Activated T-helper 2 cell treated with anti-CD3 and anti-CD28 coated beads, Interferon-gamma antibody, Interleukin-2, Interleukin-4, amounts not matched to agents 10 μg/mL and 5 μg/mL and 100 μg/mL, durations not matched to agents 14 hours and 24 hours and 36 hours (primary cell): ENCODE data around the gene BNIP2. TPM values are rescaled to one million over a fixed set of nuclear protein-coding genes. Genes with fewer than 3 reads are reported as not detected.

ENCODE experiments used
- DNase-seq: peaks from one replicate; pipeline ENCODE4 v3.0.0; 2021; ENCODE audit warnings: low spot score
- H3K27ac Mint-ChIP-seq: one replicate; pipeline ENCODE4 v1.8.0; 2021; ENCODE audit warnings: mixed read lengths
- H3K27me3 Mint-ChIP-seq: one replicate; pipeline ENCODE4 v1.8.0; 2021; ENCODE audit warnings: low read depth, mixed read lengths
- H3K36me3 Mint-ChIP-seq: one replicate; pipeline ENCODE4 v1.8.0; 2021; ENCODE audit warnings: low read depth, mixed read lengths
- H3K4me1 Mint-ChIP-seq: one replicate; pipeline ENCODE4 v1.8.0; 2021; ENCODE audit warnings: low read depth, mixed read lengths
- H3K4me3 Mint-ChIP-seq: one replicate; pipeline ENCODE4 v1.8.0; 2021; ENCODE audit warnings: low read depth, mild to moderate bottlenecking, moderate library complexity, mixed read lengths
- H3K9me3 Mint-ChIP-seq: one replicate; pipeline ENCODE4 v1.8.0; 2021; ENCODE audit warnings: mixed read lengths
- intact Hi-C: fragments of 100-400 bp; cut with micrococcal nuclease; formaldehyde crosslinking; loops from one replicate; pipeline ENCODE4 v1.15.1; 2023
- total RNA-seq: library from RNA; stranded (reverse); gene quantifications from 2 replicates; pipeline ENCODE4 v1.2.3, GENCODE V29; 2022

The BNIP2 gene
- total RNA-seq, 1 donor from 2014 or later, result 59.4 TPM

GRCh38 chr15:59614153-59614552, 75.0 kb downstream of the BNIP2 start:
- Mint-ChIP-seq H3K4me1 (peaks cover 6% of the 10 kb centered on the region), H3K4me3 (no peak overlapping the region), H3K9me3 (peaks cover 6% of the 10 kb centered on the region), H3K27ac (no peak overlapping the region), H3K36me3 (no peaks in the 10 kb centered on the region), H3K27me3 (peaks cover 30% of the 10 kb centered on the region)
- no peak for DNase-seq
- intact Hi-C loops, result no loop called here

GRCh38 chr15:59611276-59612260, 77.6 kb downstream of the BNIP2 start, which contains the start of gene GCNT3:
TSS of gene GCNT3 (plus strand) at chr15:59611783. CDS start at chr15:59618239, 6,456 bp downstream.
- Mint-ChIP-seq H3K36me3 (no peaks in the 10 kb centered on the region), H3K4me3 (no peak within 1 kb of the TSS), H3K27ac (peak within 1 kb of the TSS; percentile 19), H3K4me1 (peaks cover 6% of the 10 kb centered on the region), H3K9me3 (peaks cover 6% of the 10 kb centered on the region), H3K27me3 (peaks cover 34% of the 10 kb centered on the region)
- DNase-seq, result no peak
- intact Hi-C loops, result no loop called here

GRCh38 chr15:59609730-59610712, 79.1 kb downstream of the BNIP2 start:
- Mint-ChIP-seq H3K4me1 (peaks cover 5% of the 10 kb centered on the region), H3K27me3 (peaks cover 32% of the 10 kb centered on the region), H3K36me3 (no peaks in the 10 kb centered on the region), H3K27ac (no peak overlapping the region), H3K4me3 (no peak overlapping the region), H3K9me3 (peaks cover 4% of the 10 kb centered on the region)
- no peak for DNase-seq
- intact Hi-C loops, result no loop called here

Other genes with a start within 250 kb of the BNIP2 start
- not detected in 2 replicates for gene GCNT3, start 77.5 kb downstream of the BNIP2 start, total RNA-seq
- gene GTF2A2, start 31.8 kb downstream of the BNIP2 start, total RNA-seq, result 187 and 193 TPM in 2 replicates